IMR-90 (cell line): ENCODE data around the gene SCAF1.
A peak's percentile ranks its signal among the peaks of the same experiment; 100 is the strongest.

Experiments
- CTCF ChIP-seq: conservative IDR thresholded peaks from 2 replicates; pipeline ENCODE4 v1.5.1; 2012; ENCODE audit warnings: mild to moderate bottlenecking, low read depth, low read length, improper control_type of control experiment
- MAZ ChIP-seq: IDR thresholded peaks from 2 replicates; pipeline ENCODE4 v1.6.1; 2012; ENCODE audit warnings: low read depth, mild to moderate bottlenecking, low read length, improper control_type of control experiment, moderate library complexity, borderline replicate concordance
- MXI1 ChIP-seq: IDR thresholded peaks from 2 replicates; pipeline ENCODE4 v1.6.1; 2012; ENCODE audit warnings: low read depth, mild to moderate bottlenecking, low read length, moderate library complexity, borderline replicate concordance
- POLR2A ChIP-seq: IDR thresholded peaks from 2 replicates; pipeline ENCODE4 v1.6.1; 2012; ENCODE audit warnings: mild to moderate bottlenecking, low read depth, low read length
- SMC3 ChIP-seq: fragments of 150-350 bp; IDR thresholded peaks from 2 replicates; pipeline ENCODE4 v1.6.1; 2016; ENCODE audit warnings: low read depth, mild to moderate bottlenecking, antibody characterized with exemption, low read length, moderate library complexity

- TF ChIP-seq POLR2A: no peak
- TF ChIP-seq CTCF: peak; percentile 28; the same call in 1 of the 2 replicates
- no peak for TF ChIP-seq MAZ
- no peak for TF ChIP-seq MXI1
- no peak for TF ChIP-seq SMC3
Observed at GRCh38 chr19:49684251-49684982, 42.4 kb downstream of the SCAF1 start.
